AG04449 (cell line): ENCODE data around the gene ALK.

Experiments
- CTCF ChIA-PET: fragments of 350-600 bp; formaldehyde crosslinking; extraction: SDS; loops from one replicate; lab custom pipeline; 2021; ENCODE audit warnings: antibody characterized with exemption; lab: Yijun Ruan, JAX
- POLR2A ChIA-PET: fragments of 400-600, 350-600 bp; formaldehyde crosslinking; extraction: SDS; loops from one replicate; lab custom pipeline; 2020; ENCODE audit warnings: antibody characterized with exemption, inconsistent platforms; lab: Yijun Ruan, JAX
- DNase-seq: peaks from one replicate; pipeline ENCODE4 v3.0.0-alpha.2; 2010; ENCODE audit warnings: low read depth, low spot score
- H3K4me3 ChIP-seq: 2 replicates; pipeline ENCODE4 v1.5.1; 2011; ENCODE audit warnings: low read depth, mild to moderate bottlenecking, control low read depth, low read length
- TF ChIP-seq, protein P1 (sequence below): IDR thresholded peaks from one replicate; pipeline ENCODE4 v1.5.1; 2011; ENCODE audit warnings: mild to moderate bottlenecking, moderate library complexity, low read length, control low read depth, inconsistent platforms; ENCODE audit not compliant: insufficient read depth; ENCODE audit errors: missing control alignments

The ALK gene

DNA sequence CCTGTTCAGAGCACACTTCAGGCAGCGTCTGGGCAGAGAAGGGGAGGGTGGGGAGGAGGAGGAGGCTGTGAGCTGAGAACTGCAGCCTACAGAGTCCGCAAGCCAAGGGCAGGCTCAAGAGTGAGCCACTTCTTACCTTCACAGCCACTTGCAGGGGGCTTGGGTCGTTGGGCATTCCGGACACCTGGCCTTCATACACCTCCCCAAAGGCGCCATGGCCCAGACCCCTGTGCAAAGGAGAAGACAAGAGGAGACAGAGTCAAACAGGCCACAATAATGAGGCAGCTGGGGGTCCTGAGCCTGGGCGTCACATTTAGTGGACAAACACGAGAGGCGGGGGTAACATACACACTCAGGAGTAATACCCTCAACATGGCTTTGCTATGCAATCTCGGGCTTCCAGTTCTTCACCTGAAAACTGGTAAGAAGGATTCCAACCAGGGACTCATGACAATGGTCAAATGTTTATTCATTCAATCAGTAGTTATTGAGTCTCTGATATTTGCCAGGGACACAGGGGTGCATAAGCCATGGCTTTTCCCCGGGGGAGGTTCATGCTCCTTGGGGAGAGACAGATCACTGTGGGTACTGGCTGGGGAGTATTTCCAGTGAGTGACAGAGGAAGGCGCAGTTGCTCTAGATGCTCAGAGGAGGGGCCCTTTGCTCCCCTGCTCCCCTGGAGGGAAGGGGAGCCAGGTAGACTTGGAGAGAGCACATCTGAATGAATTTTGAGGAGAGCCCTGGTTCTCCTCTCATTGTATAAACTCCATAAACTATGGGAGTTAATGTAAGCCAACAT lies 698.8 kb downstream of the ALK start:
- ChIA-PET CTCF (no interaction called here), POLR2A (no interaction called here)
- TF ChIP-seq, protein P1, sequence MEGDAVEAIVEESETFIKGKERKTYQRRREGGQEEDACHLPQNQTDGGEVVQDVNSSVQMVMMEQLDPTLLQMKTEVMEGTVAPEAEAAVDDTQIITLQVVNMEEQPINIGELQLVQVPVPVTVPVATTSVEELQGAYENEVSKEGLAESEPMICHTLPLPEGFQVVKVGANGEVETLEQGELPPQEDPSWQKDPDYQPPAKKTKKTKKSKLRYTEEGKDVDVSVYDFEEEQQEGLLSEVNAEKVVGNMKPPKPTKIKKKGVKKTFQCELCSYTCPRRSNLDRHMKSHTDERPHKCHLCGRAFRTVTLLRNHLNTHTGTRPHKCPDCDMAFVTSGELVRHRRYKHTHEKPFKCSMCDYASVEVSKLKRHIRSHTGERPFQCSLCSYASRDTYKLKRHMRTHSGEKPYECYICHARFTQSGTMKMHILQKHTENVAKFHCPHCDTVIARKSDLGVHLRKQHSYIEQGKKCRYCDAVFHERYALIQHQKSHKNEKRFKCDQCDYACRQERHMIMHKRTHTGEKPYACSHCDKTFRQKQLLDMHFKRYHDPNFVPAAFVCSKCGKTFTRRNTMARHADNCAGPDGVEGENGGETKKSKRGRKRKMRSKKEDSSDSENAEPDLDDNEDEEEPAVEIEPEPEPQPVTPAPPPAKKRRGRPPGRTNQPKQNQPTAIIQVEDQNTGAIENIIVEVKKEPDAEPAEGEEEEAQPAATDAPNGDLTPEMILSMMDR = no peak
- DNase-seq = no peak
- H3K4me3 ChIP-seq = no peak overlapping the region

DNA sequence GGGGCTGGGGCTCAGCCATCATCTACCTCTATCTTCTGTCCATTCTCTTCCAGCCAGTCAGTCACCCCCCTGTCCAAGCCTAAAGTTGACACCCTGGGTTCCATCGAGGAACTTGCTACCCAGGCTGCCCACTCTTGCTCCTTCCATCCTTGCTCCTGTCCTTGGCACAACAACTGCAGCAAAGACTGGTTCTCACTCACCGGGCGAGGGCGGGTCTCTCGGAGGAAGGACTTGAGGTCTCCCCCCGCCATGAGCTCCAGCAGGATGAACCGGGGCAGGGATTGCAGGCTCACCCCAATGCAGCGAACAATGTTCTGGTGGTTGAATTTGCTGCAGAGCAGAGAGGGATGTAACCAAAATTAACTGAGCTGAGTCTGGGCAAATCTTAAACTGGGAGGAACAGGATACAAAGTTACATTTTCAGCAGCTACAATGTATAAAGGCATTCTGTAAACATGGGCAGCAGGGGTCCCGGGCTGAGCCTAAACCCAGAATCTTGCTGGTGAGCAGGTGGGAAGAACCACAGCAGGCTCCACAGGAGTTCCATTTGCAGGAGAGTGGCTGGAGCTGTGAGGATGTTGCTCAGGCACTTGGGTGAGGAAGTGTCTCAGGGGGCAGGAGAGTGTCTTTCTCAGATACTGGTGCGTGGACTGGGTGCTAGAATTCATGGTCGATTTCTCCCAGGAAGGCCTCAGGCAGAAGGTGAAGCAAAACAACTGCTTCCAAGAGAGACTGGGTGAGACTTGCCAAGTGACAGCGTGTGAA lies 700.7 kb downstream of the ALK start:
- no peak for DNase-seq
- POLR2A ChIA-PET = no interaction called here
- TF ChIP-seq, protein P1 = no peak
- H3K4me3 ChIP-seq = no peak overlapping the region
- CTCF ChIA-PET = interaction anchor here (0.9 kb wide), 1 partner anchor 19 kb away, joined by 3 read pairs; no protein-coding TSS in a partner anchor

DNA sequence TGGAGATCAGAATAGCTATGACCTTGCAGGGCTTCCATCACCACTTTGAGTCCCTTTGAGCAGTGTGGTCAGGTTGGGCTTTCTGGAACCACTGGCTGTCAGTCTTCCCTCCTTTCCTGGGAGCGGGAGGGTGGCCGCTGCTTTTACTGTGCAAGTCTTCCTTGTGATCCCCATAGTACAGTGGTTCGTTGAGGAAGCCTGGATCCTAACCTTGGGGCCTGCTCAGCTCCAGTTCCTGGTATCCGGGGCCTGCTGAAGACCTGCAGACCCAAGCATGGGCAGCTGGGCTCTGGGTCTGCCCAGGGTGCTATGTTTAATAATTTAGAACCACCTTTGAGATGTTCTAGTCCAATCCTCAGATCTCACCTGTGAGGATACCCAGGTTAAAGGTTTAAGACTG lies 702.0 kb downstream of the ALK start:
- no peak for DNase-seq
- ChIA-PET CTCF (interaction anchor here (1.3 kb wide), 1 partner anchor 90 kb away, joined by 4 read pairs; no protein-coding TSS in a partner anchor), POLR2A (no interaction called here)
- no peak overlapping the region for H3K4me3 ChIP-seq
- TF ChIP-seq, protein P1 = no peak

DNA sequence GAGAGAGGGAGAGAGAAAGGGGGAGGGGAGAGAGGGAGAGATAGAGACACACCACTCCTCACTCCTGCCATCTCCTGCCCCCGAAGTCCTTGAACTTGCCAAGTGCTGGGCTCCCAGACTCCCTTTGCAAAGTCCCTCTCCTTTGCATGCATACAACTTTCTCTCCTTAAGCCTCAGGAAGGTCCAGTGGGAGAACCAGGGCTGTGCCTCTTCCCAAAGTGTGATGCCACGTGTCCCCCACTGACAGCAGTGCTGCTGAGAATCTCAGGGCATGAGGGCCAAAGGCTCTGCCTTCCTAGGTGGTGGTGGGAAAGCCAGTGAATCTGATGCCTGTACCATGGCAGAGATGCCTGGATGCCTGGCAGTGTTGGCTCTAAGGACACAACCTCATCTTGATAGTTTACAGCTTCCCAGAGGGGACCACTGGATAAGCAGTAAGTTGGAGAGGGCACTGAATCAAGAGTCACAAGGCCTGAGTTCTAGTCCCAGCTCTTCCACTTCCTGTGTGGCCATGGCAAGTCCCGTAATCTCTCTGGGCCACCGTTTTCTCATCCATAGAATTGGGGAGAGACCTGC lies 702.7 kb downstream of the ALK start:
- ChIA-PET CTCF (no interaction called here), POLR2A (no interaction called here)
- DNase-seq = no peak
- H3K4me3 ChIP-seq = no peak overlapping the region
- TF ChIP-seq, protein P1 = no peak

DNA sequence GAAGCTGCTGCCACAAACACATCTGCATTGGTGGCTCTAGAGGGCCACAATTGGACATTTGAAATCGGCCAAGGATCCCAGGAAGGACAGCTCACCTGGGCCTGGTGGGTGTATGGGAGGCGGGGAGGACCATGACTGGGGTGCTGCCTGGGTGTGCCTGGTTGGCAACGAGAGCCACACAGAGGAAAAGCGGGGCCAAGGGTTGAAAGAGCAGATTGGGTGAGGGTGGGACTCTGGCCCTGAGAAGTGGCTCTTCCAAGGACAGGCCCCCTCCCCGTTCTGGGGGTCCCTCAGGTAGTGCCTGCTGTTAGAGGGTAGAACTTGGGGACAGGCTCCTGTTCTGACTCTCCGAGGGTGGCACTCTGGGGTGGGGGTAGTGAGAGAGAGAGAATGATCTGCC lies 703.3 kb downstream of the ALK start:
- POLR2A ChIA-PET = no interaction called here
- CTCF ChIA-PET = no interaction called here
- TF ChIP-seq, protein P1 = no peak
- H3K4me3 ChIP-seq = no peak overlapping the region
- DNase-seq = no peak

DNA sequence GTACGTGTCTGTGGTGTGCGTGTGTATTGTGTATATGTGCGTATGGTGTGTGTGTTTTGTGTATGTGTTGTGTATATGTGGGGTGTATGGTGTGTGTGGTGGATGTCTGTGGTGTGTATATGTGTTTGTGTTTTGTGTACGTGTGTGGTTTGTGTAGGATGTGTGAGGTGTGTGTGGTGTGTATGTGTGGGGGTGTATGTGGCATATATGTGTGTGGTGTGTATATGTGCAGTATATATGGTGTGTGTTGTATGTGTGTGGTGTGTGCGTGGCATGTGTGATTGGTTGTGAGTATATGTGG lies 704.8 kb downstream of the ALK start:
- H3K4me3 ChIP-seq = no peak overlapping the region
- ChIA-PET POLR2A (no interaction called here), CTCF (no interaction called here)
- DNase-seq = no peak
- TF ChIP-seq, protein P1 = no peak
